ENCODE data around the gene GOLGA6L2. TPM values are rescaled to one million over a fixed set of nuclear protein-coding genes. Genes with fewer than 3 reads are reported as not detected.

Gene GOLGA6L2
- total RNA-seq, 4 donors from 2014 or later: not detected

- no peak overlapping the region for H3K27ac ChIP-seq (replicated peaks in 1 of 4)
- TF ChIP-seq EP300 (IDR thresholded peaks at IDR 0.05): no peak
- no peak for TF ChIP-seq POLR2A (IDR thresholded peaks at IDR 0.05; ENCODE audit: low read depth)
- TF ChIP-seq CTCF (IDR thresholded peaks at IDR 0.05): no peak
- TF ChIP-seq POLR2AphosphoS5 (IDR thresholded peaks at IDR 0.05): no peak
- peaks cover 10 to 15% (median 14%) of the 10 kb centered on the region in 4 donors for H3K4me1 ChIP-seq
- H3K27me3 ChIP-seq: no peaks in the 10 kb centered on the region
- intact Hi-C loops (cut with DNase I): no loop called here
- 90% methylated on average over 13 of the region's 13 CpGs for WGBS
- H3K9me3 ChIP-seq: no peaks in the 10 kb centered on the region
- no peak for DNase-seq (ENCODE audit: extremely low spot score)
- H3K36me3 ChIP-seq: no peaks in the 10 kb centered on the region
- no peak overlapping the region for H3K4me3 ChIP-seq
These were observed 22.7 kb downstream of the GOLGA6L2 start for GRCh38 chr15:23424111-23424904.

- H3K27ac ChIP-seq (replicated peaks in 1 of 4): no peak overlapping the region
These were observed 23.9 kb downstream of the GOLGA6L2 start for GRCh38 chr15:23422946-23423708.

GRCh38 chr15:23422099-23422945, 24.7 kb downstream of the GOLGA6L2 start:
- H3K36me3 ChIP-seq: no peaks in the 10 kb centered on the region
- no peak for DNase-seq (ENCODE audit: extremely low spot score)
- H3K4me1 ChIP-seq: peaks cover 10 to 15% (median 14%) of the 10 kb centered on the region in 4 donors
- no peaks in the 10 kb centered on the region for H3K27me3 ChIP-seq
- no peaks in the 10 kb centered on the region for H3K9me3 ChIP-seq
- no peak overlapping the region for H3K4me3 ChIP-seq
- no peak for TF ChIP-seq EP300 (IDR thresholded peaks at IDR 0.05)
- TF ChIP-seq POLR2AphosphoS5 (IDR thresholded peaks at IDR 0.05): no peak
- no peak for TF ChIP-seq POLR2A (IDR thresholded peaks at IDR 0.05; ENCODE audit: low read depth)
- TF ChIP-seq CTCF (IDR thresholded peaks at IDR 0.05): no peak
- intact Hi-C loops (cut with DNase I): no loop called here
- no peak overlapping the region for H3K27ac ChIP-seq (replicated peaks in 1 of 4)
- 74% methylated on average over 17 of the region's 18 CpGs for WGBS

More at GRCh38 chr15:23422946-23423708, 23.9 kb downstream of the GOLGA6L2 start:
- no peaks in the 10 kb centered on the region for H3K27me3 ChIP-seq
- no peak overlapping the region for H3K4me3 ChIP-seq
- DNase-seq (ENCODE audit: extremely low spot score): no peak
- no peaks in the 10 kb centered on the region for H3K36me3 ChIP-seq
- H3K4me1 ChIP-seq: peaks cover 10 to 15% (median 14%) of the 10 kb centered on the region in 4 donors
- intact Hi-C loops (cut with DNase I): no loop called here
- TF ChIP-seq EP300 (IDR thresholded peaks at IDR 0.05) (no peak), POLR2AphosphoS5 (IDR thresholded peaks at IDR 0.05) (no peak), CTCF (IDR thresholded peaks at IDR 0.05) (no peak), POLR2A (IDR thresholded peaks at IDR 0.05; ENCODE audit: low read depth) (no peak)
- no peaks in the 10 kb centered on the region for H3K9me3 ChIP-seq
- 49% methylated on average over 3 of the region's 8 CpGs for WGBS

- intact Hi-C loops (cut with DNase I): no loop called here
- WGBS: 78% methylated on average over 15 of the region's 16 CpGs
- no peak for DNase-seq (ENCODE audit: extremely low spot score)
- Histone ChIP-seq H3K4me3 (no peak overlapping the region), H3K27me3 (no peaks in the 10 kb centered on the region), H3K27ac (replicated peaks in 1 of 4) (no peak overlapping the region), H3K4me1 (peaks cover 10 to 15% (median 14%) of the 10 kb centered on the region in 4 donors), H3K9me3 (no peaks in the 10 kb centered on the region), H3K36me3 (no peaks in the 10 kb centered on the region)
- TF ChIP-seq CTCF (IDR thresholded peaks at IDR 0.05) (no peak), POLR2A (IDR thresholded peaks at IDR 0.05; ENCODE audit: low read depth) (no peak), POLR2AphosphoS5 (IDR thresholded peaks at IDR 0.05) (no peak), EP300 (IDR thresholded peaks at IDR 0.05) (no peak)
These were observed 26.1 kb downstream of the GOLGA6L2 start for GRCh38 chr15:23420806-23421575.

Measured in esophagus muscularis mucosa (tissue), 4 donors.